GM13977 (cell line): ENCODE data around the gene RPA3.

Experiments used
- DNase-seq: peaks from one replicate; pipeline ENCODE4 v3.0.0; 2012; ENCODE audit warnings: low spot score
- CTCF ChIP-seq: IDR thresholded peaks from 2 replicates; pipeline ENCODE4 v1.5.1; 2012; ENCODE audit warnings: mild to moderate bottlenecking, control low read depth; ENCODE audit not compliant: insufficient read depth; ENCODE audit errors: extremely low read depth, missing control alignments
- in situ Hi-C: fragments of 300-500 bp; cut with MboI; formaldehyde crosslinking; loops from one replicate; pipeline ENCODE4 v1.12.0; 2022; ENCODE audit warnings: low sequenced_read_pairs, low pct_unique_long_range_greater_than_20kb, mixed read lengths, inconsistent platforms; ENCODE audit not compliant: unreplicated experiment

Gene RPA3

GRCh38 chr7:7719236-7719635, 829 bp upstream of the RPA3 start:
- in situ Hi-C loops = no loop called here
- peak; percentile 84 for DNase-seq
- no peak for TF ChIP-seq CTCF

- TF ChIP-seq CTCF = no peak
- DNase-seq = no peak
- in situ Hi-C loops = no loop called here
Observed at GRCh38 chr7:7713730-7714129, 4.7 kb downstream of the RPA3 start.

- no peak for TF ChIP-seq CTCF
- in situ Hi-C loops = no loop called here
- DNase-seq = no peak
Observed at GRCh38 chr7:7710469-7710868, 7.9 kb downstream of the RPA3 start.

- TF ChIP-seq CTCF = no peak
- in situ Hi-C loops = no loop called here
- no peak for DNase-seq
Observed at GRCh38 chr7:7709291-7709690, 9.1 kb downstream of the RPA3 start.

GRCh38 chr7:7707806-7708205, 10.6 kb downstream of the RPA3 start:
- DNase-seq = no peak
- TF ChIP-seq CTCF = no peak
- in situ Hi-C loops = no loop called here

GRCh38 chr7:7707246-7707645, 11.2 kb downstream of the RPA3 start:
- DNase-seq = no peak
- in situ Hi-C loops = no loop called here
- TF ChIP-seq CTCF = no peak

- TF ChIP-seq CTCF = no peak
- in situ Hi-C loops = no loop called here
Observed at GRCh38 chr7:7706556-7707172, 11.7 kb downstream of the RPA3 start.

More at GRCh38 chr7:7706556-7707172, 11.7 kb downstream of the RPA3 start:
- DNase-seq = no peak
